GM18520 (cell line): ENCODE measurements around the gene TIMP2.

Source experiments
- ATAC-seq: cut with Tn5 transposase; IDR thresholded peaks from one replicate; pipeline ENCODE4 v1.9.1; 2021; ENCODE audit not compliant: unreplicated experiment

TIMP2 gene

GRCh38 chr17:78819806-78820792 lies 105.1 kb downstream of the TIMP2 start:
- no peak for ATAC-seq

- ATAC-seq = no peak
Measured at GRCh38 chr17:78819402-78819801, 105.8 kb downstream of the TIMP2 start.

DNA sequence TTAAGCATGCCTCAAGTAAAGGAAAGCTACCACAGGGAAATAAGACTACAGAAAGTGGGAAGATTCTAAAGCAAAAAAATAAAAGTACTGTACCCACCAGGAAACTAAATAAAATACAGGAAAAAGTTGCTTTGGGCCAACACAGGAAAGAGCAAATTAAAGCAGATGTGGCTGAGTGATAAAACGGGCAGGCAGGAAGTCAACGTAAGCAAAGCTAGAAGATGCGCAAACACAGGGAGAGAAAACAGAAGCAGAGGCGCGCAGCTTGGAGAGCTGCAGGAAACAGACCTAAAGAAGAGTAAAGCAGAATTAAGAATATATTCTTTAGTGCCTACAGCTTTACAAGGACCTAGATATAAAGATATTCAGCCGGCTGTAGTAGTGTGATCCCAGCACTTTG lies 106.3 kb downstream of the TIMP2 start:
- ATAC-seq = no peak

- no peak for ATAC-seq
Measured at GRCh38 chr17:78818152-78818846, 106.9 kb downstream of the TIMP2 start.

DNA sequence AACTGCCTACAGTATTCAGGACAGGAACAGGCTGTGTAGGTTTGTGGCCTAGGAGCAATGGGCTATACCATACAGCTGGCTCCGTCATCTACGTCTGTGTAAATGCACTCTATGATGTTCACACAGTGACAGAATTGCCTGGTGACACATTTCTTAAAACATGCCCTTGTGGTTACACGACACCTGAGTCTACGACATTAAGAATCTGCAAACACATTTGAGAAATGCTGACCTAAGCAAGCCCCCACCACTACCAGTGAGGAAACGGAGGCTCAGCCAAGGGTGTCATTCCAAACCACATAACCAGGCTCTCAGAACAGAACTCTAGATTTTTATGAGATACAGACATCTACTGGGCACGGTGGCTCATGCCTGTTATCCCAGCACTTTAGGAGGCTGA lies 108.1 kb downstream of the TIMP2 start:
- no peak for ATAC-seq

DNA sequence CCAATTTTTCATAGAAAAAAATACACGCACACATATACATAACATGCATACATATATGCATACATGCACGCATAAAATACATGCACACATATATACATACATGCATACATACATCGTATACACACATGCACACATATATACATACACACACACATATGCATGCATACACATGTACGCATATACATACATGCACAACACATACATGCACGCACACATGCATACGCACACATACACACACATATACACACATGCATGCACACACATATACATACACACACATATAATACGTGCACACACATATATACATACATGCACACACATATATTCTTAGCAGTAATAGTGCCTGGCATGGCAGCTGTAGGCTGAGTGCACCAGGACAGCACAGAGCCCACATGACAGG lies 109.5 kb downstream of the TIMP2 start:
- ATAC-seq = no peak

DNA sequence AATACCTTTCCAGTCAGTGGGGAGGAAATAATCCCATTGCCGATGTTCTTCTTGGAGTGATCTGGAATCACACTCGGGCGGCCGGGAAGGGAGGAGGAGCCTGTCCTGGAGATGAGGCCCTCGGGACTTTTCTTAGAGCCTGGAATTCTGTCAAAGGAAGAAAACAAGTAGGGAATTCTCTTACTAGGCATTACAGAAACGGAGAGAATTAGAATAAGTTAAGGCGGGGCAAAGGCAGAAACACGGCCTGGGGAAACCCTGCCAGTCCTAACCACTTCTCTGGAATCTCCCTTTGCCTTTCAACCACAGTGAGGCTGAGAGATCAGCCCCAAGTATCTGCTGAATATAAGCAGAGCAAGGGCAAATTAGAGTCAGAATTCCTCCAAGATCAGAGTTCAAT lies 112.3 kb downstream of the TIMP2 start:
- no peak for ATAC-seq

DNA sequence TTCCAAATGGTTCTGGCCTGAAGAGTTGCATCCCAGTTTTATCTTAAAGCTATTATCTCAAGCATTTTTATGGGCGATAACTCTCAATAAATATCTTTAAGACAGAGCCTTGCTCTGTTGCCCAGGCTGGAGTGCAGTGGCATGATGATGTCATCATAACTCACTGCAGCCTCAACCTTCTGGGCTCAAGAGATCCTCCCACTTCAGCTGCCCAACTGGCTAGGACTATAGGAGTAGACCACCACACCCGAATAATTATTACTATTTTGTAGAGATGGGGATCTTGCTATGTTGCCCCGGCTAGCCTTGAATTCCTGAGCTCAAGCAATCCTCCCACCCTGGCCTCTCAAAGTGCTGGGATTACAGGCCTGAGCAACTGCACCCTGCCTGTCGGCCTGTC lies 117.0 kb downstream of the TIMP2 start:
- no peak for ATAC-seq

DNA sequence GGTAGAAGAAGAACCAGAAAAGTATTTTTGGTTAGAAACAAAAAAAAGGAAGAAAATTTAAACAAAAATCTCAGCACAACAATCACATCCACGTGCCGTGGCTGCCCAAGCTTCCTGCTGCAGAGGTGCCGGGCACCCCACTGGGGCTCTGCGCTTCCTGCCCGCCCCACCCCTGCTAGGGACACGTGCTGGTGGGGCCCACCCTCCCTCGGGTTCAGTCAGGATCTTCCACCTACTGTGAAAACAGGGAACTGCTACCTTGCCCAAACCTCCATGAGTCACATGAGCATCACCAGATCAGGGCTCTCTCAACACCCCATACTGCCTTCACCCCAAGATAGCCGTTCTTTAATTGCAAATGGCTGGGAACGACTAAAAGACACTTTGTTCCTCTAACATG lies 118.7 kb downstream of the TIMP2 start:
- ATAC-seq = no peak

- ATAC-seq = no peak
Measured at GRCh38 chr17:78805301-78805700, 119.9 kb downstream of the TIMP2 start.

- ATAC-seq = no peak
Measured at GRCh38 chr17:78804777-78805176, 120.4 kb downstream of the TIMP2 start.

GRCh38 chr17:78803186-78803845 lies 121.9 kb downstream of the TIMP2 start:
- ATAC-seq = no peak
